Astrocyte of the spinal cord (primary cell): ENCODE data around the gene SLX4IP.

Source experiments
- DNase-seq: peaks from one replicate; pipeline ENCODE4 v3.0.0; 2011; ENCODE audit warnings: low read depth, low spot score
- H3K4me3 ChIP-seq: 2 replicates; pipeline ENCODE4 v1.5.1; 2011; ENCODE audit warnings: low read depth, mild to moderate bottlenecking, low read length, moderate library complexity
- in situ Hi-C: cut with HindIII; loops from 2 replicates; pipeline ENCODE4 v1.10.0; 2017; ENCODE audit warnings: low sequenced_read_pairs
- TF ChIP-seq, protein P1 (sequence below): IDR thresholded peaks from 2 replicates; pipeline ENCODE4 v1.5.1; 2012; ENCODE audit warnings: low read depth, mild to moderate bottlenecking, low read length, inconsistent platforms

The SLX4IP gene

DNA sequence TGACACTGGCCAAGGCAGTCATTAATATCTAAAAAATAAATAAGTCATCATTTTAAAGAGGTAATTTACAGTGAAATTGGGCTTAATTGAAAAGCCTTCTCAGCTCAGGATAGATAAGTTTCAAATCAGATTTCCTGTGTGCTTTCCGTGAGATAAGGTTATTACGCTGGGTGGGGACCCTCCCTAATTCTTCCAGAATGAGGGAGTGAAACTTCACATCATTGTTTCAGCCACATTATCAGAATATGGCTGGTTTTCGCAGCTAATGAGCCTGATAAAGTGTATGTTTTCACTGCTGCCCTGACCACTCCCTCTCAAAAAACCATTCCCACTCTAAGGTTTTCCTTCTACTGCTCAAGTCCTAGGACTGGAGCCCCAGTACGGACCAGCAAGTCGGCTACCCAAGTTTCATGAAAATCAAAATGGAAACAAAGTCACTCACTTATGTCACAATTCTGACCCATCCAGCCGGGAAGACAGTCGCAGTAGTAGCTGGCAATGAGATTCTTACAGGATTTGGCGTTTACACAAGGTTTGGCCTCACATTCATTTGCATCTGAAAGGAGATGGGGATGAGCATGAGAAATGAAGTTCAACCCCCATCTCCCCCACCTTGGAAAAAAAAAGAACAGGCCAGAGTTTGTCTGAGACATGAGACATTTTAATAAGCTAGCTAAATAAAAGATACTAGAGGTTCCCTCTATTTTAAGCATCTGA, 214.1 kb downstream of the SLX4IP start:
- TF ChIP-seq, protein P1, sequence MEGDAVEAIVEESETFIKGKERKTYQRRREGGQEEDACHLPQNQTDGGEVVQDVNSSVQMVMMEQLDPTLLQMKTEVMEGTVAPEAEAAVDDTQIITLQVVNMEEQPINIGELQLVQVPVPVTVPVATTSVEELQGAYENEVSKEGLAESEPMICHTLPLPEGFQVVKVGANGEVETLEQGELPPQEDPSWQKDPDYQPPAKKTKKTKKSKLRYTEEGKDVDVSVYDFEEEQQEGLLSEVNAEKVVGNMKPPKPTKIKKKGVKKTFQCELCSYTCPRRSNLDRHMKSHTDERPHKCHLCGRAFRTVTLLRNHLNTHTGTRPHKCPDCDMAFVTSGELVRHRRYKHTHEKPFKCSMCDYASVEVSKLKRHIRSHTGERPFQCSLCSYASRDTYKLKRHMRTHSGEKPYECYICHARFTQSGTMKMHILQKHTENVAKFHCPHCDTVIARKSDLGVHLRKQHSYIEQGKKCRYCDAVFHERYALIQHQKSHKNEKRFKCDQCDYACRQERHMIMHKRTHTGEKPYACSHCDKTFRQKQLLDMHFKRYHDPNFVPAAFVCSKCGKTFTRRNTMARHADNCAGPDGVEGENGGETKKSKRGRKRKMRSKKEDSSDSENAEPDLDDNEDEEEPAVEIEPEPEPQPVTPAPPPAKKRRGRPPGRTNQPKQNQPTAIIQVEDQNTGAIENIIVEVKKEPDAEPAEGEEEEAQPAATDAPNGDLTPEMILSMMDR = no peak
- no peak overlapping the region for H3K4me3 ChIP-seq
- DNase-seq = no peak
- in situ Hi-C loops = no loop called here

DNA sequence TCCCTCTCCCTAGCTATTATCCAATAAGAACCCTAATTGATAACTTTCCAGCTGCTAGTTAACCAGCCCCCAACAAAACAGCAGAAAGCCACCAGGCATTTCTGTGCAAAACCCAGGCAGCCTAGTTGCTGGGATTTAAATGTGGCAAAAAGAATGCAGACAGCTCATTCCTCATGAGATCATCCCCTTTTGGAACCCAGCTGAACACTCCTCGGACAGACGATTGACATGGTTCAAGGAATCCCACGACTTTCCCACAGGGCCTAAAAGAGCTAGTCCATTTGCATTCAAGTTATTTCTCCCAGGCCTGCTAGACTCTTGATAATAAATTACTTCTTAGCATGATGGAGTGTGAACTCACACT, 214.7 kb downstream of the SLX4IP start:
- no peak overlapping the region for H3K4me3 ChIP-seq
- in situ Hi-C loops = no loop called here
- TF ChIP-seq, protein P1 = no peak
- DNase-seq = no peak

DNA sequence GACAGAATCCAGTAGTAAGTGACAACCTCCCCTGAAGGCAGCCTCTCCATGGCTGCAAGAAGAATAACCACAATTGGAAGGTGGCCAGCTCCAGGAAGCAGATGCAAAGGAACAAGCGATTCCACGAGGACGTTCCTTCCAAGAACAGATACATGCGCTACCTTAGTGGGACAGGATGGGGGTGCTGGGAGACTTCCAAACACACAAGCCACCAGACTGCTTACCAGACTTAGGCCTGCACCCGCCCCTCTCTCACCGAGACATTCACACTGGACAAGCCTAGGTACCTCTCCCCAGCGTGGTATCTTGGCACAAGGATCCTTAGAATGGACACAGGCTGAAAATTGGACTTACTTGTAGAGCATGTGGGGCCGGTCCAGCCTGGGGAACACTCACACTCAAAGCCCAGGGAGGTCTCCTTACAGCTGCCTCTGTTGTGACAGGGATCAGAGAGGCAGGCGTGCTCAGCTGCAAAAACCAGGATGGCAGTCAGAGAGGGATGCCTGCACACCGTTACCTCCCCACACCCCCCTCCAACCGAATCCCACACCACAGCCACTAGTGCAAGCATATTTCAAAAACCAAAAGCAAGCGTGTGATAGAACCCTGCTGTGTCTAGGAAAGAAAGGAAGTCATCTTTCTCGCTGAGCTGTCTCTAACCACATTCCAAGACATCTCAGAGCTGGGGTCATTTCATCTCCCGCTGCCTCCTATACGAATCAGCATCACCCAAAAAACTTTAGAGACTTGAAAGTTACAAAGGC, 216.3 kb downstream of the SLX4IP start:
- in situ Hi-C loops = no loop called here
- peak; percentile 82 for DNase-seq

DNA sequence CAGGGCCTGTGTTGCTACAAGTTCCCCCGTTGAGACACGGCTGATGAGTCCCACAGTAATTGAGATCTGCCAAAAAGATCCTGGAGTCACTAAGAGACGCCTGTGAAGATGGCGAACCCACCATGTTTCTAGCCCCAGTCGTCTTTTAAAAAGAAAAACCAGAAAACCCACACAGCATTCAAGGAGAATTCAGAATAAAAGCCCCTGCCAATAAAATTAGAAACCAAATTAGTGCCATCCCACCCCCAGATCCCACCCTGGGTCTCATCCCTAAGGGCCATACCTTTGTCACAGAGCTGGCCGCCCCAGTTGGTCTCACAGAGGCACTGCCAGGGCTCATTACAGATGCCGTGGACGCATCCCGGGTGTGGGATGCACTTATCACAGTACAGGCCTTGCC, 217.1 kb downstream of the SLX4IP start:
- in situ Hi-C loops = no loop called here
- TF ChIP-seq, protein P1 = no peak
- H3K4me3 ChIP-seq = no peak overlapping the region
- no peak for DNase-seq

More for the DNA sequence above, 216.3 kb downstream of the SLX4IP start:
- H3K4me3 ChIP-seq = no peak overlapping the region
- TF ChIP-seq, protein P1 = peak; percentile 6

DNA sequence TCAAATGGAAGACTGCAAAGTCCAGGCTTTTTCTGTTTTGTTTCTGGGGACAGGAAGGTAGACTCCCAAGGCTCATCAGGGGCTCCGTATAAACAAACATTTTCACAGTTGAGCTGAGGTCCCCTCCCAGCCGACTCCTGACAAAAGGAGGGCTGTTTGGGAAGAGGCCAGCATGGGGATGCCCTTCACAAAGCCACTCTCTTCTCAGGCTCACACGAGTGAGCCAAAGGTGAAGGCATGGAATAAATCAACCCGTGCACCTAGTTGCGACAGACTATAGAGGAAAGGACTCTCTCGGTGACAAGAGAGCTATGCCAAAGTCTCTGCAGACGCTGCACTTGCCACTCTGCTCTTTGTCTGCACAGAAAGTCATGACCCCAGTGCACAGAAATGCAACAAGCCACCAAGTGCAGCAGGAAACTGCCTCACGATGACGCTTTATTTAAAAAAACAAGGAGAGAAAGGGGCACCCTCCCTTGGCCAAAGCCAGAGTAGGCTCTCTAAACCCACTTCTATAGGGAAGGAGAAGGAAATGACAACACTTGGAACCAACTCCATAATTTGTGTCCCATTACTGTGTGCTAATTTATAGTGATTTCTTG, 217.7 kb downstream of the SLX4IP start:
- in situ Hi-C loops = no loop called here
- TF ChIP-seq, protein P1 = no peak
- no peak for DNase-seq
- no peak overlapping the region for H3K4me3 ChIP-seq

DNA sequence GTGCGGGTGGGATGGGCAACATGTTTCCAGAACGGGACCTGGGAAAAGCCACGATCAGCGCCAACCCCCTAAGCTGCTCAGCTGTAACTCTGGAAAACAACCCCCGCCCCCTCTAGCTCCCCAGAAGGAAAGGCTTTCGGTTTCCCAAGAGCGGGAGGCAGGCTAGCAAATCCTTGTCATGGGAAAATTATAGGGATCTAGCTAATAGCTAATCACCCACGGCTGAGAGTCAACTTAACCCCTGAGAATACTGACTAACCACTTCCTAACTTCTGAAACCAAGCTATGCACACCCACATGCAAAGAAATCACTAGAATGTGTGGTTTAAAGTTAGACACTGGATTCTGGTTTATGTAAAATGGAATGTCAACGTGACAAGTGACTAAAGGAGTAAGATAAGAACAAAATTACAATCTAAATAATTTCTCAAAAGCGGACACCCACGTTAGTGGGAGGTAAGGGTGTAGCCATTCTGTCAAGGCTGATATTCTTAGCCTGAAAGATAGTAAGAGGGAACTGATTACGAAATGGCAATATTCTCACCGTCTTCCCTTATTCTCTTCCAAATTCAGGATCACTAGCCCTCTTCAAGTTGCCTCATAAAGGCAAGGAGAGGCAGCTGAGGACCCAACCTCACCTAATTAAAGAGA, 218.6 kb downstream of the SLX4IP start:
- TF ChIP-seq, protein P1 = no peak
- no peak overlapping the region for H3K4me3 ChIP-seq
- in situ Hi-C loops = no loop called here
- peak; percentile 81 for DNase-seq
